Measurements from ENCODE around the gene GCK.

Gene GCK

DNA sequence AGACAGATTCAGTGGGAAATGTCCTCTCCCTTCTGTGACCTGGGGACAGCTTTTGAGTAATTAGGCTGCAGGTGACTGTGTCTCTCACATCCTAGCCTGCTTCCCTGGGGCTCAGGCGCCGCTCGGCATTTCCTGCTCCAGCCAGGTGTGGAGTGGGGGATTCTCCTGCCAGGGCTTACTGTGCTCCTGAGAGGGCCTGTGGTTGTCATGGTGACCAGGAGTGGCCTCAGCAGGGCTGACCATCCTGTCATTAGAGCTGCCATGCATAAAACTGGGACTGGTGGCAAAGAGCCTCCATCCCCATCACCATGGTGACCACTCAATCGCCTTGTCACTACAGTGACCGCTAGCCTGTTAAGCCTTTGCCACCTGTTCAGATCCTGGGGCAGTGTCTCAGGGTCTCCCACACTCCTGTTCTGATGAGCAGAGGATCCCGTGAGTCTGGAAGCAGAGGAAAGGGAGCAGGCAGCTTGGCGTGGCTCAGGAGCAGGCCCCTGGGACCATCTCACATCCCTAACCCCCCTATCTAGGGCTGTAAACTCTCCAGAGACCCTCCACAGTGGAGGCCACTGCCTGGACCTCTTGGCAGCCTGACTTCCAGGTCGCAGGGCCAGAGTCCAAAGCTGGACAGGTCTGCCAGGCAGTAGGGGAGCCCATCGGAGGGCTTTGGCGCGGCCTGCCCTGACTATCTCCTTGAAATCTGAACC, at the start of gene GCK:
GCK (minus strand) TSS at position 154 of the 707 bp plus-strand sequence. CDS start 486 bp downstream, outside the sequence.
- DNase-seq: no peak

DNA sequence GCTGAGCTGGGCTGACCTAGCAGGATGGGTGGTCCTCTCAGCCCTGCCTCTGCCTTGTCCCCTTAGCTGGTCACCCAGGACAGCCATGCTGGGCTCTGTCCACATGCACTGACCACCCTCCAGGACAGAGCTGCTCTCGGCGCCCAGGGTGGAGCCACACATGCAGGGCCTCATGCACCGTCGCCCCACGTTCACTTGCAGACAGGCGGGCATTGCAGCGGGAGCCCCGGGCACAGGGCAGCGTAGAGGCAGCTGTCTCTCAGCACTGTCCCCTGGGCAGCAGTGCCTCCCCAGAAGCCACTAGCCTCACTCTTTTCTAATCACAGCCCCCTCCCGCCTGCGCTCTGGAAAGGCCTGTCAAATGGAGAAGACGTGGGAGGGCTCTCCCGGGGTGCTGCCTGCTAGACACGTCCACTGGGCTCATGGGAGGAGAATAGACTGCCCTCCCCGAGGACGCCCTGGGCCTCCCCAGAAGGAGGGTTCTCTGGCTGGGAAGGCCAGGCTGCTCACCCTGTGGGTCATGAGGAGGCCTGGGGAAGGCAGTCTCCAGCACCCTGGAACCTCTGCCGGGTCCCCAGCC, 49.0 kb upstream of the GCK start:
- no peak for DNase-seq

DNA sequence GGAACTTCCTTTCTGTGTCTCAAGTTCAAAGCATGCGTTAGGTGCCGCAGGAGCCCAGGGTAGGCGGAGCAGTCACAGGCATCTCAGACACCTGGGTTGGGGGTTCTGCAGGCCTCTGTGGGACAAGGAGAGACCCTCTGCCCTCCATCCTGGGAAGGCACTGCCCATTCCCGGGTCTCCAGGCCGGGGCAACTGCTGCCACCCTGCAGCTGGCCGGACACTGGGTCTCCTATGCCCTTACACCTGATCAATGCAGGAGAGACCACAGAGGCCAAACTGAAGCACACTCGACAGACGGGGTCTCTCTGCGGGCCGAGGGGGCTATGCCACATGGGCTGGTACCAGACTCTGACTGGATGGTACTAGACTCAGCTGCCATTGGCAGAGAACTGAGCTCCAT, 48.5 kb upstream of the GCK start:
- no peak for DNase-seq

DNA sequence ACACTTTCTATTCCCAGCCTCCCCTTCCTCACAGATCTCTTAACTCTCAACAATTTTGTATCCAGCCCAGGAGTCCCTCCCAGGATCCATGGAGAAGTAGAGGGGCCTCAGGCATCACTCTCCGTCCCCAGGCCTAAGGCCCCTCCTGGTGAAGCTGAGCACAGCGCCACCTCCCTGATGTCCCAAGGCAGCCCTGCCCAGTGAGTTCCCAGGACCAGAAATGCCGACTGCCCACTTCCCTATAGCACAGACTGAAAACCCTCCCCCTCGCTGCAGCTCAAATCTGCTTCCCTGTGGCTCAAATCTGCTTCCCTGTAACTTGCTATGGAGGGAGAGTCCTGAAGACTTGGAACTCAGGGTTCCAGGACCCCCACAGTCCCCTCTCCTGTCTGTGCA, 47.1 kb upstream of the GCK start:
- no peak for DNase-seq

DNA sequence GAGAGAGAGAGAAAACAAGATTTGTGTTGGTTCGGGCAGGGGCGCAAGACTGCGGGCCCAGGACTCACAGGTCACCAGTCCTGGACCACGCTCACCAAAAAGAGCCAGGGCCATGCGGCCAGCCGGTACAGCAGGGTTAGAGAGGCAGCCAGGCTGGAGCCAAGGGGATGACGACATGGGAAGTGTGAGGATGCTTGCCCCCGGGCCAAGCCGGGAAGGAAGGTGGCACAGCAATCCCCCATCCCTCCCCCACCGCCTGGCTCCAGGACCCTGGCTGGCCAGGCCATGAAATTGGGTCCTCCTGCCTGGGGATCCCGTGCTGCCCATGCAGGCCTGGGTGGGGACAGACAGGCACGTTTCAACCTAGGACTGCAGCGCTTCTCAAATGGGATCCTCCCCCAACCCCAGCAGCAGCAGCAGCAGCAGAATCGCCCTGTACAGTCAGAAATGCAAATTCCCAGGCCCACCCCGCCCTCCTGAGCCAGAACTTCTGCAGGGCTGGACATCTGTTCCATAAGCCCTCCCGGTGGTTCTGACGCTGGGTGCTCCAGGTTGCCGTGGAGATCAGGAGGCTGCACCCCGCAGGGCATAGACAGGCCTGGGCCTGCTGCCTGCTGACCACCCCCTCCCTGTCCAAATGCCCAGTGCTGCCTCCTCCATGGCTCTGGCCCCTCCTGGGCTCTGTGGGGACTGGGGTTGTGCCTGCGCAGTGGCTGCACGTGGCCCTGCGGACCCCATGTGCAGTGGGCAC, 46.5 kb upstream of the GCK start:
- no peak for DNase-seq

DNA sequence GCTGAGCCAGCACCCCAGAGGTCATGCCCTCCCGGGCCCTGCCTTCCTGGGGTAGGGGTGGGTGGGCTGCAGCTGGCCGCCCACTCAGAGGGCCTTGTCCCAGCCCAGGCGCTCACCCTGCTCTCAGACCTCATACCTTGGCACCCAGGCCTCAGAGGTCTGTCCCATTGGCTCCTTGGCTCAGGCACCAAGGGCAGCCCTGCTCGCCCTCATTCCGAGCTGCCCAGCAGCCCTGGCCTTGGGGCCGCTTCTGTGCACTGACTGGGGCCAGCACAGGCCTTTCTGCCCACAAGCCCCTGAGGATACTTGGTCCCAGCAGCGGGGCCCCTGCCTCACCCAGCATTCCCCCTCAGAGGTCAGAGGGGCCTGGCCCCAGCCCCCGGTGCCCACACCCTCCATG, 45.8 kb upstream of the GCK start:
- DNase-seq: no peak

DNA sequence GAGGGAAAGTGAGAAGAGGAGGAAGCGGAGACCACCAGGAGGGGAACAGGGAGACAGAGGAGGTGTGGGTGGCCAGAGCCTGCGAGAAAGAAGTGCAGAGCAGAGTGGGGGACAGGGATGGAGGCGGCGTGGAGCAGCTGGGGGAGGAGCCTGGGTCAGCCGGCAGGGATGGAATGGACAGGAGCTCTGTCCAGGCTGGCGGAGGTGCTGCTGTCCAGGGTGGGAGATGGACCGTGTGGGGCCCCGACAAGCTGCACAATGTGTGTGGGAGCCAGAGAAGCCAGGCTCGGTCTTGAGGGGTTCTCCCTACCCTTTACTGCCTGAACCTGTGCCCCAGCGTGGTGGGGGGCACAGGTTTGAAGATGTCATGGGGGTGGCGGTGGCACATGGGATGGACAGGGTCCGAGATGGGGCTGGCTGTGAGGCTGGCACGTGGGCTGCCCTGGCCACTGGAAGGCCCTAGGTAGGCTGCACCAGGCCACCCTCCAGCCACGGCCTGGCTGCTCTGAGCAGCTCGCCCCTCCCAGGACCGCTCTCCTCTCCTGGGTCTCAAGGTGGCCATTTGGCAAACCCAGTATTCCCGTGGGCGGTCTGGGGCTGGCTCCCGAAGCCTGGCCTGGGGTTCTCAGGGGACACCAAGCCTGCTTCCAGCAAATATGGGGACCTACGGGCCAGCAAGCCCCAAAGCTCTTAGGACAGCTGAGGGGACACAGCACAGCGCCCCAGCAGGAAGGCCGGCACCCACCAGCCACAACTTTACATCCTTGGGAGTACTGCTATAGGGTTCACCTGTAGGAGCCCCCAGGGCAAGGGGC, 43.9 kb upstream of the GCK start:
- DNase-seq: no peak

DNA sequence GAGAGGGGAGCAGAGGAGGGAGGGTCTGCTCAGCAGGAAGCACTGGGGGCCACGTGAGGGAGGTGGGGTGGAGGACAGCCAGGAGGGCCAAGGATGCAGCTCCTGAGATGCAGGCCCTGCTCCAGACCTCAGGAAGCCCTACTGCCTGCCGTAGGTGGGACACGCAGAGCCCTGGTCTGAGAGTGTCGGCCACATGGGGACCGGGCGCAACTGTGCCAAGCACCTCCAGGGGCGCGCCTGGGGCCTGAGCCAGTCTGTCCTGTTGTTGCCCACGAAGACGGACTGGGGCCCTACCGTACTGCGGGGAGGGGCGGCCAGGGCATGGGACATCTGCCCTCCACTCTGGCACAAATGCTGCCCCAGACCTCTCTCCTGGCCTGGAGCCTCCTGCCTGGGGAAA, 43.2 kb upstream of the GCK start:
- no peak for DNase-seq

DNA sequence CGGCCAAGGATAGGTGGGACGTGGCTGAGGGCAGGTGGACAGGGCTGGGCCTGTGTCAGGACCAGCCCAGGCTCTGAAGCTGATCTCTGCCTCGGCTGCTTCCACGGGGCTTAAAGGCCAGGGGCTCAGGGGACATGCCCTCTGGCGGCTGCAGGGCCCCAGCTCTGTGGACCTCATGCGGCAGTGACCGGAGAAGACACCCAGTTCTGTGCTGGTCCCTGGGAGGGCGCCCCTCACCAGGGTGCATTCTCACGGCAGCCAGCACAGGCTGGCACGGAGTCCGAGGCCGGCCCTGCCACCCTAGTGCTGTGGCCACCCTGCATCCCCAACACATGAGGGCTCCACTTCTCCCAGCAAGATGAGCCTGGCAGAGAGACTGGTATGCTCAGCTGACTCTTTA, 41.8 kb upstream of the GCK start:
- no peak for DNase-seq

DNA sequence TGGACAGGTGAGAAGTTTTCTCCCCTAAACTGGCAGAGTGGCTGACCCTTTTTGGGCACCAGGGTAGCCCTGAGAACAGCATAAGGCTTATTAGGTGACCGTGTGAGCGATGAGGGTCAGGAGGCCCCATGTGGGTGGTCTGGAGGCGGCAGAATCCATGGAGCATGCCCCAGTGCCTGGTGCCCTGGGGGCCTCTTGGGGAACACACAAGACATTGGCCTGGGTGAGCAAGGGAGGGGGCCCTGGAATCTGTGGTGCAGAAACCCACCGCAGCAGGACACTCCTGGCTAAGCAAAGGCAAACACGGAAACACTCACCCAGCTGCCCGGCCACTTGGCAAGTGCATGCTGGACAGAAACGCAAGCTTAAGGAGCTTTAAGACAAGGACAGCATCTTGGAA, 41.0 kb upstream of the GCK start:
- no peak for DNase-seq

DNA sequence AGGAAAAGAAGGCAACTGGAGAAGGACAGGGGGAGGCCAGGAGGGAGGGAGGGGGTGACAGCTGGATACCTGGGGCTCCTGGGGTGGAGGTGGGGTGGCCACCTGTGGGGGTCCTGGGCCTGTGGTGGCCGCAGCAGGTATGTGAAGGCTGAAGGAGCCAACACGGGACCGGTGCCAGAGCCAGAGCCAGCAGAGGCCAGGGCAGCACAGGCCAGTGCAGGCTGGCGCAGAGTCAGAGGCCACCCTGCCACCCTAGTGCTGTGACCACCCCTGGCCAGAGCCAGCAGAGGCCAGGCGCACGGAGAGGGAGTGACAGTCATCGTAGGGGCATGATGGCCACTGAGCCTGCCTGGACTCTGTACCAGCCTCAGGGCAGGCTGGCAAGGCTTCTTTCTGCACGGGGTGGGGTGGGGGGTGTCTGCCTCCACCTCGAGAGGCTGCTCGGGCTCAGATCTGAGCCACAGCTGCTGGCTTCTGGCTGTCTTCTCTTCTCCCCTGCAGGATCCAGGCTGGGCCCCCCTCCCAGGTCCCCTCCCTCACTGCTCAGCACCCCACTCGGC, 40.4 kb upstream of the GCK start:
- no peak for DNase-seq

DNA sequence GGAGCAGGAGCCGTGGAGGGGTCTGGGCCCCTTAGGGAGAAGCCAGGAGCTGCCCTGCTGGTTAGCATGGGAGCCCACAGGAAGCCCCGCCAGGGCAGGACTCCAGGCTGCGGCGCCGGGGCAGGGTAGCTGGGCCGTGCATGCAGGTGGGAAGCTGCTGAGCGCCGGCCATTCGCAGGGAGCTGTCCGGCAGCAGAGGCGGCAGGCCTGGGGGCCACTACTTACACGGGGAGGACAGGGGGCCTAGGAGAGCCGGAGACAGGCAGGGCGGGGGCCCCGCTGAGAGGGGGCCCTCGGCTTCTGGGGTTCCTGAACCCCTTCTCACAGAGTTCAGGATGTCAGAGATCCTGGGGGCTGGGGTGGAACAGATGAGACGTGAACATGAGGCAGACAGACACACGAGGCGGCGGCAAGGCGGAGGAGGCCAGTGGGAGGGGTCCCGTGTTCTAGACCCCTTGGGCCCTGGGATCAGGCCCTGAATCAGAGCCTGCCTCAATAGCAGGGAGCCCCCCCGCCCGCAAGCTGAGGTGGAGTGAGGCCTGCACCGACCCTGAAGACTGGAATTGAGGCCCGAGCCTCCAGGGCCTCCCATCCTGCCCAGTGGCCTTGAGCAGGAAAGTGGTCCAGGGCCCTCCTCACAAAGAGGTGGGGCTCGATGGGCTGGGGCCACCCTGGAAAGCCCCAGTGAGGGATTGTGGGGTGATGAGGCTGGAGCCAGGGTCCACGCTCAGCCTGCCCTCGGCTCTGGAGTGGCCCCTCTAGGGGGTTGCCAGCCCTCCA, 39.5 kb upstream of the GCK start:
- no peak for DNase-seq

DNA sequence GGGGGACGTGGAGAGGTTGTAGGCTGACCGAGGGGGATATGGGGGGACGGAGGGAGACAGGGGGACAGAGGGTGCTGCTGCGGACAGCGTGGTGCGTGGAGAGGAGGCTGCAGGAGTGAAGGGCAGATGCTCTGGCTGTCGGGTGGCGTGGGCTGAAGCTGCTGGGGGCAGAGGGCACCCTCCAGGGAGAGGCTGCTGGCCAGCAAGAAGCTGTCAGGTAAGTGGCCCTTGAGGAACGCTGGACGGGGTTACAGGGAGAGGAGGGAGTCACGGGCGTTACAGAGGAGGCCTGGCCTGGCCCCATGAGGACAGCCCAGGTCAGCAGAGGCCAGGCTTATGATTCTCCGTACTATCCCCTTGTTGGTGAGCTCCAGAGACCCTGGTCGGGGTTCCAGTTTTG, 38.7 kb upstream of the GCK start:
- DNase-seq: no peak

DNA sequence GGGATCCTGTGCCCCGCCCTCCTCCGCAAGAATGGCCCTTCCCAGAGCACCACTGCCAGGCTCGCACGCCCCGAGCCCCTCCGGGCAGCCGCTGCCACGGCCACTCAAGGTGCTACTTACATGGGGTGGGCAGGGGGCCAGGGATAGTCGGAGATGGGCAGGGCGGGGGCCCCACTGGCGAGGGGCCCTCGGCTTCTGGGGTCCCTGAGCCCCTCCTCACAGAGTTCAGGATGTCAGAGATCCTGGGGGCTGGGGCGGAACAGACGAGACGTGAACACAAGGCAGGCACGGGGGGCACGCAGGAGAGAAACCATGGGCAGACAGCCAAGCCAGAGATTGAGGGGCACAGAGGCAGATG, 37.1 kb upstream of the GCK start:
- DNase-seq: no peak

DNA sequence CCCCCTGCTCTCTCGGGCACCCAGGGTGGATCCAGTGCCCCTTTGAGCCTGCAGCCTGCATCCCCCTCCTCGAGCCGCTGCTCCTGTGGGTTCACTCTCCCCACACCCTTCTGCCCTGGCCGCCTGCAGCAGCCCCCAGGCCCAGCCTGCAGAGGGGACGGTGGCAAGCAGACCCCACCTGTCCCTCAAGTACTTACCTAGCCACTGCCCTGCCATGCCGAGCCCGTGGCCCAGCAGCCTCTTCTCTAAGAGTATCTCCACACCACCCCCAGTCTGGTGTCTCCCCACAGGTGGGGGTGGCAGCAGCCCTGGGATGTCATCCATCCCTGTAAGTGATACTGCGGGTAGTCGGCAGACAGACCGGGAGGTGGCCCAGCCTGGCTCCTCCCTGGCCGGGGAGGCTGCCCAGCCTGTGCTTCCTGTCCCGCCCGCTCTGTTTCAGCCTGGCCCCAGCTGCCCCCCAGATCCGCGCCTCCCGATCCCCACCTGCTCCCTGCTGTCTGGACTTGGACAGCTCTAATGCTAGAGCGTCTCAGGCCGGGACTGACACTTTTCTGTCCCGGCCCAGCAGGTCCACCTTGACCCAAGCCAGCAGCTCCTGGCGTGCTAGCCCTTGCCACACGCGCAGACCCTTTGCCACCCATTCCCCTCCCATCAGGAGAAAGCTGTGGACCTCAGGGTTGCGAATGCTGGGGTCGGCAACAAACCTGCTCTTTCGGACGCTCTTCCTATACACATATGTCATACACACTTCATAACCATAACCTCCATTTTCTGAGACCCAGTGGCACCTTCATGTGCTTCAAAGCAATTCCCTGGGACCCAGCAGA, 36.5 kb upstream of the GCK start:
- no peak for DNase-seq

DNA sequence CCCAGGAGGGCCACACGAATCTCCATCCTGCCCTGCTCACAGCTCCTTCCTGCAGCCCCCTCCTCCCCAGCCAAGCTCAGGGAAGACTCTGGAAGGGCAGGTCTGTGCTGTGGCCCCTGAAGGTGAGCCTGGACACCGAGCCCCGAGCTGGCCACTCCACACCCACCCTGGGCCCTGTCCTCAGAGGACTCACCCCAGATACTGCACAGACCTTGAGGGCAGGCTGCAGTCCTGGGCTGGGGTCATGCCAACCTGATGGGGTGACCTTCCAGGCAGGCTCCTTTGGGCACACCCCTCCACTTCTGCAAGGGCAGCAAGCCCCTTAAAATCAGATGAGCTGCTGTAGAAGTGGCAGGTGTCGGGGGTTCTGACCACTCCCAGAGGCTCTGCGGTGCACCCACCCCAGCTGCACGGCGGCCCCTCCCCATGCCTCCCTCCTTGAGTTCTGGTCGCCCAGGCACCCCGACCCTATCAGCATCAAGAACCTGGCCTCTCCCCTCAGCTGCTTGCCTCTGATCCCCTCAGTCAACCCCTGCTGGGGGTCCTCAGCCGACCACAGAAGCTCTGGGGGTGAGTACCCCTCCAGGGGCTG, 35.8 kb upstream of the GCK start:
- no peak for DNase-seq

DNA sequence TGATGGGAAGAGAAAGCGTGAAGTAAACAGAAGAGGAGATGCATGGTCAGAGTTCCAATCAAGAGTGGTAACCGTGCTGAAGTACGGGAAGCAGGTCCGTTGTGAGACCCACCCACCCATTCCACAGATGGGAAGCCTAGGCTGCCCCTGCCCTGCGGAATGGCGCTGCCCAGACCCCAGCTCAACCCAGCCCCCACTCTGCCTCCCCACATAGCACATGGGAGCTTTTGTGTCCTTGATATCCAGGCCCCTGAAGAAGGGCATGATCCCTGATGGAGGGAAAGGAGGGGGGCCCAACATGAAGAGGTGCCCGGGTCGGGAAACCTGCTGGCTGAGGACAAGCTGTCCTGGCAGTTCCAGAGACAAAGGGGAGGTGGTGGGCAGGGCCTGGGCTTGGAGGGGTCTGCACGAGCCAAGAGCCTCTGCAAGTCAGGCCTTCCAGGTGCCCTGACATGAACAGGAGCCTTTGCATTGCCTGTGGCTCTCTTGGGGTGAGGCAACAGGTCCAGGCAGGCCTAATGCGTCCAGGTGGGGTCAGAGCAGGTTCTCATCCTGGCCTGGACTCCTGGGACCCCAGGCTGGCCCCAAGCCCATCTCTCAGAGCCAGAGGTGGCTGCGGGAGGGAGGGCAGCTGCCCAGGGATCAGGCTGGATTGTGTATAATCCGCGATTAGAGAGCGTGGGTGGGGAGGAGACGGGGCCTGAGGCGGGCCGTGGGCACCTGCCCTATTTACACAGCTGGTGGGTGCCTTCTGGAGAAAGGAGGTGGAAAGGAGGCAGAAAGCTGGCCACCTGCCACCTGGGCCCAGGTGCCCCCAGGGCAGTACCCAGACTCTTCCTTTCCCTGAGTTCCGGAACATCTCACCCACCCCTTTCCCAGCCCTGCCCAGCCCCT, 35.1 kb upstream of the GCK start:
- no peak for DNase-seq

DNA sequence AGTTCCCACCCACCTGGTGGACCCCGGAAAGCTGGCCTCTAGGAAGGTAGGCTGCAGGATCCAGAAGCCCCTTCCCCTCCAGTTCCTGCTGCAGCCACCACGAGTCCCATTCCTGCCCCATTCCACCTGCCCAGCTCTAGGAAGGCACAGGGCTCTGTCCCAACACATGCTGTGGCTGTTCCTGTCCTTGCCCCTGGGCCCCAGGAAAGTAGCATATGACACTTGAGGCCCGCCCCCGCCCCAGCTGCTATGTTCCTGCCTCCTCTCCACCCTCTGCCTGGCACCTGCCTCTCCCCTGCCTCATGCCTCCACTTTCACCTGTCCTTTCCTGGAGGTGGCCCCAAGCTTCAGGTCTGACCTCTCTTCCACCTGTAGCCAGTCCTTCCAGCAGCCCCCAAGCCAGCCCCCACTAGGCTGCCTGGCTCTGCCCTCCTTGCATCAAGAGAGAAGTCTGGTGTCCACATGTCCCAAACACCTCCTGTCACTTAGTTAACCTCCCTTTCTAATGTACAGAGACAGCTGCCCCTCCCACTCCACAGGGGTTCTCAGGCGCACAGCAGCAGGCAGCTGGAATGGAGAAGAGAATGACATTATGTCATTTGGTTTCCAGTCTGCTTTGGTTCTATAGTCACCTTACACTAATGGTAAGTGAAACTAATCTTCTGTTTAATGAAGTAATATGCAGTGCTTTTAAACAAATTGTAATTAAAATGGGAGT, 34.3 kb upstream of the GCK start:
- no peak for DNase-seq

DNA sequence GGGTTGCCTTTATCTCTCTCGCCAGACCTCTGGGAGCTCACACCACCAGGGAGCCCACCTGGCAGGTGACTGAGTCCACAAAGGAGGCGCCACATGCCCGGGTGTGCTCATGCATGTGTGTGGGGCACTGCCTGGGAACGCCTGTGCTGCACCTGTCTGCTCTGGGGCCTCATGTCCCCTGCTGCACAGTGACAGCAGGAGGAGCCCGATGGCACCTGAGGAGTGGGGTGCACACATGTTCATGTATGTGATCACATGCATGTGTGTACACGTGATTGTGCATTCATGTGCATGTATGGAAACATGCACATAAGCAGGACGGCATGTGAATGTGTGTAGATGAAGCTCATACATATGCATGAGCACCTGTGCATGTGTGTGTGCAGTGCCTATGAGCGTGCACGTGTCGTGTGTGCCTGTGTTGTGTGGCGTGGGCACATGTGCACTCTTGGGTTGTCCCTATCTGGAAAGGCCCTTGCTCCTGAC, 33.6 kb upstream of the GCK start:
- DNase-seq: no peak

Data from NCI-H446 treated with DMSO at 0.1 percent for 48 hours (cell line).